Tibial nerve (tissue), 3 donors: ENCODE results near the gene CEP112.

Experiments
- CTCF ChIP-seq, 5 experiments: fragments of 200-600 bp in 3 of 5; fragments of 450-650 bp in 2 of 5; sonication (generic) in 3 of 5; IDR thresholded peaks; one replicate each; pipeline ENCODE4 v1.5.1; 2016 to 2019; ENCODE audit warnings: antibody characterized with exemption in 5 of 5, mild to moderate bottlenecking in 3 of 5, moderate library complexity in 2 of 5
- POLR2A ChIP-seq, 2 donors: fragments of 450-650 bp; IDR thresholded peaks; one replicate each; pipeline ENCODE4 v1.6.1; 2017; ENCODE audit warnings: antibody characterized with exemption in 2 of 2, mild to moderate bottlenecking in 2 of 2, moderate library complexity in 2 of 2

GRCh38 chr17:66203274-66204015, 11.5 kb upstream of the CEP112 start:
- TF ChIP-seq POLR2A (IDR thresholded peaks at IDR 0.05) (no peak), CTCF (IDR thresholded peaks at IDR 0.05) (no peak)
